ENCODE data around the gene TSHZ2. TPM values are rescaled to one million over a fixed set of nuclear protein-coding genes. Genes with fewer than 3 reads are reported as not detected.
"Not testable (repeated sequence)": the region's sequence is repeated elsewhere in the genome, so short reads cannot be mapped to it uniquely, and the experiment has no call there.

Gene TSHZ2
- total RNA-seq, 5 donors from 2014 or later (not counting 1 experiment from before 2014, with no cell fraction given): 20.2 to 42.9 (median 25.8) TPM

- POLR2A ChIA-PET; DNase-seq; H3K36me3 Mint-ChIP-seq; H3K4me3 ChIP-seq (ENCODE audit: control insufficient read depth in 1 of 2, extremely low read depth in 1 of 2, low read length in 1 of 2); H3K4me3 Mint-ChIP-seq; H3K9me3 Mint-ChIP-seq; ATAC-seq (replicated peaks in 1 of 4); H3K27ac ChIP-seq (ENCODE audit: low read length); H3K9me3 ChIP-seq; H3K27me3 ChIP-seq (replicated peaks in 1 of 2; ENCODE audit: control insufficient read depth in 2 of 2, extremely low read depth in 1 of 2, insufficient read depth in 2 of 2, low read length in 1 of 2); H3K4me1 ChIP-seq (ENCODE audit: control insufficient read depth in 1 of 2, extremely low read depth in 1 of 2, insufficient read depth in 2 of 2, low read length in 2 of 2); H3K36me3 ChIP-seq (ENCODE audit: control insufficient read depth in 2 of 2, extremely low read depth in 1 of 2, insufficient read depth in 1 of 2, low read length in 1 of 2); H3K27ac Mint-ChIP-seq; CTCF ChIA-PET: not testable (repeated sequence)
- H3K4me1 Mint-ChIP-seq: peaks cover 0 to 13% (median 6%) of the 10 kb centered on the region in 3 donors
- H3K27me3 Mint-ChIP-seq: peaks cover 10 to 13% of the 10 kb centered on the region in 2 donors
Measured at GRCh38 chr20:52966543-52966942, 5.6 kb upstream of the TSHZ2 start.

- DNase-seq (no peak), ATAC-seq (replicated peaks in 1 of 4) (no peak)
- H3K27me3 Mint-ChIP-seq: peaks cover 9 to 24% of the 10 kb centered on the region in 2 donors
- Histone ChIP-seq H3K9me3 (no peaks in the 10 kb centered on the region), H3K36me3 (ENCODE audit: control insufficient read depth in 2 of 2, extremely low read depth in 1 of 2, insufficient read depth in 1 of 2, low read length in 1 of 2) (no peaks in the 10 kb centered on the region), H3K27me3 (replicated peaks in 1 of 2; ENCODE audit: control insufficient read depth in 2 of 2, extremely low read depth in 1 of 2, insufficient read depth in 2 of 2, low read length in 1 of 2) (peaks cover 4 to 18% of the 10 kb centered on the region in 2 experiments), H3K4me1 (ENCODE audit: control insufficient read depth in 1 of 2, extremely low read depth in 1 of 2, insufficient read depth in 2 of 2, low read length in 2 of 2) (peaks cover 0 to 8% of the 10 kb centered on the region in 2 experiments), H3K4me3 (ENCODE audit: control insufficient read depth in 1 of 2, extremely low read depth in 1 of 2, low read length in 1 of 2) (peak overlapping the region; percentile 15 to 59), H3K27ac (ENCODE audit: low read length) (no peak overlapping the region)
- no peaks in the 10 kb centered on the region for H3K9me3 Mint-ChIP-seq
- 3% methylated on average over 10 of the region's 16 CpGs for WGBS (ENCODE audit: insufficient coverage)
- ChIA-PET POLR2A (interaction anchor here (0.6 to 0.7 kb wide), 3 partner anchors 78 to 659 kb away, joined by 3 to 4 read pairs (median 4); no protein-coding TSS in a partner anchor), CTCF (no interaction called here)
- no peaks in the 10 kb centered on the region for H3K36me3 Mint-ChIP-seq
- peak overlapping the region; percentile 82 for H3K27ac Mint-ChIP-seq
- H3K4me3 Mint-ChIP-seq: peak overlapping the region; percentile 71 to 99 (median 79)
- H3K4me1 Mint-ChIP-seq: peaks cover 20 to 38% (median 33%) of the 10 kb centered on the region in 3 donors
Measured at GRCh38 chr20:52971498-52972189, 514 bp upstream of the TSHZ2 start.

DNA sequence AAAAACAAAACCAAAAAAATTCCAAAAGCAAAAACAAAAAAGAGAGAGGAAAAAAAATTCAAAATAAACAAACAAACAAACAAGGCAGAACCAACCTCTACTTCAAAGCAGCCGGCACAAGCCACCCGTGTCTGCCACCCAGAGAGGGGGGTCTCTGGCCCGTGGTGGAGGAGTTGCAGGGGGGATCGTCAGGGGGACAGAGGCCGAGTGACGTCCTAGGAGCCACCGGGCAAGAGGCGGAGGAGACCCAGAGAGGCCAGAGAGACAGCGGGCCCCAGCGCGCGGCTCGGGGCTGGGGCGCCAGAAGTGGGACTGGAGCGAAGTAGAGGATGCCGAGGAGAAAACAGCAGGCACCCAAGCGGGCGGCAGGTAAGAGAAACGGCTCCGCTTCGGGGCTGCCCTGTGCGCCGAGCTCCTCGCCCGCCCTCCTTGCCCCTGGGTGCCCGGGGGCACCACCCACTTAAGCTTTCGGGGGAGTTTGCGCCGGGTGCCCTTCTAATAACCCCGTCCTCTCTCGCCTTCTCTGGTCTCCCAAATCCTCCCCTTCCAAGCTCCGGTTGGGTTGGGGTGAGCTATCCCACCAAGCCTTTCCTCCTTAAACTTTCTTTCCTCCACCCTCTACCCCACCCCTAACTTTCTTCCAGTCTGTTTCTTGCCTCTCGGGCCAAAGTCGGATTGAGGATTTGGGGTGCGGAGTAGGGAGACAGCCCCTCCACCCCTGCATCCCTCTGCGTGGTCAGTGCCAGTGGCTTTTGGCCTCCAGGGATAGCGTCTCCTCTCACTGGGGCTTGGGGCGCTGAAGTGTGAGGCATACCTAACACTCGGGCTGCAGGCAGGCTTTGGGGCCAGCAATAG lies 1.0 kb downstream of the TSHZ2 start:
- peak overlapping the region; percentile 3 to 59 for H3K4me3 ChIP-seq (ENCODE audit: control insufficient read depth in 1 of 2, extremely low read depth in 1 of 2, low read length in 1 of 2)
- no peaks in the 10 kb centered on the region for H3K9me3 ChIP-seq
- ATAC-seq (replicated peaks in 1 of 4) (peak; percentile 47 to 56 (median 54)), DNase-seq (peak in 25 of 35 experiments; percentile 11 to 53 (median 30))
- peak overlapping the region; percentile 63 for H3K27ac ChIP-seq (ENCODE audit: low read length)
- no peaks in the 10 kb centered on the region for H3K9me3 Mint-ChIP-seq
- peaks cover 20 to 50% (median 47%) of the 10 kb centered on the region in 3 donors for H3K4me1 Mint-ChIP-seq
- CTCF ChIA-PET: no interaction called here
- peak overlapping the region; percentile 89 to 99 (median 92) for H3K4me3 Mint-ChIP-seq
- peak overlapping the region; percentile 92 to 96 for H3K27ac Mint-ChIP-seq
- no peaks in the 10 kb centered on the region for H3K36me3 ChIP-seq (ENCODE audit: control insufficient read depth in 2 of 2, extremely low read depth in 1 of 2, insufficient read depth in 1 of 2, low read length in 1 of 2)
- H3K36me3 Mint-ChIP-seq: no peaks in the 10 kb centered on the region
- POLR2A ChIA-PET: interaction anchor here (0.6 to 3.4 kb wide), 7 partner anchors 13 to 976 kb away, joined by 3 to 32 read pairs (median 3); no protein-coding TSS in a partner anchor
- WGBS (ENCODE audit: insufficient coverage): 5% methylated on average over 30 of the region's 39 CpGs
- H3K27me3 Mint-ChIP-seq: peaks cover 9 to 24% of the 10 kb centered on the region in 2 donors
- H3K27me3 ChIP-seq (replicated peaks in 1 of 2; ENCODE audit: control insufficient read depth in 2 of 2, extremely low read depth in 1 of 2, insufficient read depth in 2 of 2, low read length in 1 of 2): peaks cover 4 to 18% of the 10 kb centered on the region in 2 experiments
- H3K4me1 ChIP-seq (ENCODE audit: control insufficient read depth in 1 of 2, extremely low read depth in 1 of 2, insufficient read depth in 2 of 2, low read length in 2 of 2): peaks cover 0 to 8% of the 10 kb centered on the region in 2 experiments

DNA sequence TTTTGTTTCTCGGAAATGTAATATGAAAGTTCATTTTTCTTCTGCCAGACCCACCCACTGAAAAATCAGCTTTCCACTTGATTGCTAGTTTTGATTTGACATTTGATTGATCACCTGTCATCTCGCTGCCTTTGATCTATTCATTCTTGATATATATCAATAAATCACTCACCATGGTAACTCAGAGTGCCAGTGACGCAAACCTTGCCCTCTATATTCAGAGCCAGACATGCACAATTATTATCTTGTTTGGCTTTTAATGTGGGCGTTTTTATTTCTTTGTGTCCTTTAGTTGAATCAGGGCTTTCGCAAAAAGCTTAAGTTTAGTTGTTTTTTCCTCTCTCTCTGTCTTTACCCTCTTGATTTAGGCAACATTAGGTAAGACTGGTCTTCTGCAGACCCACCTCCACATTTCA lies 2.0 kb downstream of the TSHZ2 start:
- H3K27ac ChIP-seq (ENCODE audit: low read length): peak overlapping the region; percentile 63
- Mint-ChIP-seq H3K4me3 (peak overlapping the region; percentile 89 to 99 (median 92)), H3K4me1 (peaks cover 20 to 55% (median 52%) of the 10 kb centered on the region in 3 donors), H3K9me3 (no peaks in the 10 kb centered on the region), H3K36me3 (no peaks in the 10 kb centered on the region), H3K27ac (peak overlapping the region; percentile 92 to 96), H3K27me3 (peaks cover 9 to 24% of the 10 kb centered on the region in 2 donors)
- peaks cover 0 to 8% of the 10 kb centered on the region in 2 experiments for H3K4me1 ChIP-seq (ENCODE audit: control insufficient read depth in 1 of 2, extremely low read depth in 1 of 2, insufficient read depth in 2 of 2, low read length in 2 of 2)
- WGBS (ENCODE audit: insufficient coverage): no CpG with 5 or more reads among the region's 5 CpGs
- peak in 1 of 4 experiments; percentile 69 for ATAC-seq (replicated peaks in 1 of 4)
- CTCF ChIA-PET: no interaction called here
- POLR2A ChIA-PET: interaction anchor here (0.6 to 3.4 kb wide), 8 partner anchors 21 to 975 kb away, joined by 3 to 32 read pairs (median 6); no protein-coding TSS in a partner anchor
- H3K36me3 ChIP-seq (ENCODE audit: control insufficient read depth in 2 of 2, extremely low read depth in 1 of 2, insufficient read depth in 1 of 2, low read length in 1 of 2): no peaks in the 10 kb centered on the region
- H3K4me3 ChIP-seq (ENCODE audit: control insufficient read depth in 1 of 2, extremely low read depth in 1 of 2, low read length in 1 of 2): peak overlapping the region in 1 of 2 donors; percentile 59
- H3K27me3 ChIP-seq (replicated peaks in 1 of 2; ENCODE audit: control insufficient read depth in 2 of 2, extremely low read depth in 1 of 2, insufficient read depth in 2 of 2, low read length in 1 of 2): peaks cover 4 to 18% of the 10 kb centered on the region in 2 experiments
- no peaks in the 10 kb centered on the region for H3K9me3 ChIP-seq
- DNase-seq: peak in 20 of 35 experiments; percentile 10 to 66 (median 23)

DNA sequence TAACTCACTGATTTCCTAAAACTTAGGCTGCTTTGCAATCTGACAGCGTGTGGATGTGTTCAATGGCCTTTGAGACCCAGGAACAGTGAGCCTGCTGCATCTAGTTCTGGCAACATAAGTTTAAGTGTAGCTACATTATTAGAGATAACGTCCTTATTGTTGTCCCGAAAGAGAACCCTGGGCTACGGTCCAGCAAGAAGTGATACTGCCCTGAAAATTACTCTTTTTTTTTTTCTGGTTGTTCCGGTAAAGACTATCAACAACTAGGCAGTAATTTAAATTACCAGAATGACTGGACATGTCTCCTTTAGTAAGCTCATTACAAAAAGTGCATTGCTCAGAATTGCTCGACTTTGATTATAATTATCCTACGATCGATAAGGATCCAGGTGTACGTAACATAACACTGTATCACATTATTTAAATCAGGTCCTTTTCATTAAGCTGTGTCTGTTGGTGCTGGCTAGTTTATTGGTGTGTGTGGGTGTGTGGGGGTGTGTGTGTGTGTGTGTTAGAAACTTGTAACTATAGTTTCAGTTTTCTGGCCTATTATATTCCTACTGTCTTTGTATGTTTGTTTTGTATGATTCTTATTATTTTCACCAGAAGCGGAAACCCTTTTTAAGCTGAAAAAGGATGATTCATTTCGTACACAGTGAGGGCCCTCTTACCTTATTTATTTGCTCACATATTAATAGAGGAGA lies 3.0 kb downstream of the TSHZ2 start:
- Histone ChIP-seq H3K4me1 (ENCODE audit: control insufficient read depth in 1 of 2, extremely low read depth in 1 of 2, insufficient read depth in 2 of 2, low read length in 2 of 2) (peaks cover 0 to 8% of the 10 kb centered on the region in 2 experiments), H3K27me3 (replicated peaks in 1 of 2; ENCODE audit: control insufficient read depth in 2 of 2, extremely low read depth in 1 of 2, insufficient read depth in 2 of 2, low read length in 1 of 2) (peaks cover 2 to 18% of the 10 kb centered on the region in 2 experiments), H3K36me3 (ENCODE audit: control insufficient read depth in 2 of 2, extremely low read depth in 1 of 2, insufficient read depth in 1 of 2, low read length in 1 of 2) (no peaks in the 10 kb centered on the region), H3K9me3 (no peaks in the 10 kb centered on the region), H3K4me3 (ENCODE audit: control insufficient read depth in 1 of 2, extremely low read depth in 1 of 2, low read length in 1 of 2) (peak overlapping the region in 1 of 2 donors; percentile 59), H3K27ac (ENCODE audit: low read length) (peak overlapping the region; percentile 63)
- H3K4me1 Mint-ChIP-seq: peaks cover 27 to 63% (median 59%) of the 10 kb centered on the region in 3 donors
- ChIA-PET POLR2A (interaction anchor here in 1 of 2 donors (3.0 to 3.4 kb wide), 2 partner anchors 26 to 565 kb away, joined by 16 to 32 read pairs; no protein-coding TSS in a partner anchor), CTCF (no interaction called here)
- peaks cover 9 to 24% of the 10 kb centered on the region in 2 donors for H3K27me3 Mint-ChIP-seq
- H3K36me3 Mint-ChIP-seq: no peaks in the 10 kb centered on the region
- ATAC-seq (replicated peaks in 1 of 4) (peak in 3 of 4 experiments; percentile 8 to 15 (median 10)), DNase-seq (peak in 1 of 35 experiments; percentile 18)
- 45% methylated on average over 2 of the region's 11 CpGs for WGBS (ENCODE audit: insufficient coverage)
- H3K4me3 Mint-ChIP-seq: peak overlapping the region; percentile 89 to 99 (median 92)
- no peaks in the 10 kb centered on the region for H3K9me3 Mint-ChIP-seq
- H3K27ac Mint-ChIP-seq: peak overlapping the region; percentile 92 to 96

Measured in T-cell (primary cell).